HepG2 (cell line): Measurements from ENCODE around the gene CCT3. TPM values are rescaled to one million over a fixed set of nuclear protein-coding genes. Genes with fewer than 3 reads are reported as not detected.

Source experiments
- ARNT2 ChIP-seq: sonication (generic); formaldehyde crosslinking; IDR thresholded peaks from 2 replicates; pipeline ENCODE4 v1.8.0; 2022; ENCODE audit warnings: mild to moderate bottlenecking, low read depth, missing genetic modification reagents, moderate library complexity
- CBFB ChIP-seq: sonication (generic); formaldehyde crosslinking; IDR thresholded peaks from 2 replicates; pipeline ENCODE4 v1.4.0; 2020; ENCODE audit warnings: missing genetic modification reagents
- EP300 ChIP-seq, 3 experiments: sonication (generic) in 1 of 3; formaldehyde crosslinking in 1 of 3; IDR thresholded peaks; 2 replicates each; pipeline versions ENCODE4 v1.5.1 to v1.6.1; 2011 to 2020; ENCODE audit warnings: low read depth in 2 of 3, low read length in 2 of 3, borderline replicate concordance in 1 of 3, improper control_type of control experiment in 1 of 3, mild to moderate bottlenecking in 1 of 3, missing genetic modification reagents in 1 of 3, moderate library complexity in 1 of 3
- GATAD2A ChIP-seq: IDR thresholded peaks from 2 replicates; pipeline ENCODE4 v1.6.1; 2016
- GTF2F1 ChIP-seq: fragments of 150-350 bp; IDR thresholded peaks from 2 replicates; pipeline ENCODE4 v1.6.1; 2014; ENCODE audit warnings: low read length
- NR2C2 ChIP-seq: sonication (generic); formaldehyde crosslinking; IDR thresholded peaks from 2 replicates; pipeline ENCODE4 v1.4.0; 2020; ENCODE audit warnings: missing genetic modification reagents, mild to moderate bottlenecking, moderate library complexity, borderline replicate concordance
- YEATS2 ChIP-seq: sonication (generic); formaldehyde crosslinking; IDR thresholded peaks from 2 replicates; pipeline ENCODE4 v1.4.0; 2020; ENCODE audit warnings: missing genetic modification reagents, borderline replicate concordance
- ZFP41 ChIP-seq: sonication (generic); formaldehyde crosslinking; IDR thresholded peaks from 2 replicates; pipeline ENCODE4 v1.4.0; 2020; ENCODE audit warnings: mild to moderate bottlenecking, missing genetic modification reagents, borderline replicate concordance
- ZKSCAN1 ChIP-seq: fragments of 150-350 bp; IDR thresholded peaks from 2 replicates; pipeline ENCODE4 v1.6.1; 2014; ENCODE audit warnings: low read length
- ZNF292 ChIP-seq: sonication (generic); formaldehyde crosslinking; IDR thresholded peaks from 2 replicates; pipeline ENCODE4 v1.8.1; 2022; ENCODE audit warnings: mild to moderate bottlenecking, low read depth, missing genetic modification reagents, borderline replicate concordance
- ZNF367 ChIP-seq: sonication (generic); formaldehyde crosslinking; IDR thresholded peaks from 2 replicates; pipeline ENCODE4 v1.4.0; 2020; ENCODE audit warnings: missing genetic modification reagents, borderline replicate concordance
- ZNF644 ChIP-seq: IDR thresholded peaks from 2 replicates; pipeline ENCODE4 v1.6.1; 2016; ENCODE audit warnings: low read depth
- ZNF709 ChIP-seq: sonication (generic); formaldehyde crosslinking; IDR thresholded peaks from 2 replicates; pipeline ENCODE4 v1.5.0; 2020; ENCODE audit warnings: mild to moderate bottlenecking, missing genetic modification reagents
- ZNF761 ChIP-seq: sonication (generic); formaldehyde crosslinking; conservative IDR thresholded peaks from 2 replicates; pipeline ENCODE4 v1.4.0; 2020; ENCODE audit warnings: mild to moderate bottlenecking, missing genetic modification reagents
- ZNF782 ChIP-seq: sonication (generic); formaldehyde crosslinking; IDR thresholded peaks from 2 replicates; pipeline ENCODE4 v1.4.0; 2020; ENCODE audit warnings: missing genetic modification reagents, mild to moderate bottlenecking, borderline replicate concordance
- polyA plus RNA-seq, 8 experiments: library from polyadenylated mRNA; depleted of rRNA in 3 of 8; stranded (reverse) in 7 of 8; unstranded in 1 of 8; fragments of >200 nt; fragmentation: Illumina TruSeq in 4 of 8; extraction: Trizol in 4 of 8; gene quantifications; 2 replicates each; pipeline versions ENCODE4 v1.2.1 to v1.2.3, GENCODE V29; 2011 to 2016; ENCODE audit warnings: low read depth in 4 of 8, missing spikeins in 1 of 8, mixed read lengths in 1 of 8; ENCODE audit not compliant: insufficient read depth in 1 of 8
- total RNA-seq, 5 experiments: library from RNA; depleted of rRNA; stranded (reverse); fragments of >200 nt; fragmentation: Illumina TruSeq; extraction: Trizol; gene quantifications; 2 replicates each; pipeline ENCODE4 v1.2.3, GENCODE V29; 2016; ENCODE audit warnings: low read depth in 1 of 5
- TF ChIP-seq, protein P1 (sequence below): sonication (generic); formaldehyde crosslinking; conservative IDR thresholded peaks from 2 replicates; pipeline ENCODE4 v1.4.0; 2020; ENCODE audit warnings: missing genetic modification reagents
- TF ChIP-seq, protein P2 (sequence below): sonication (generic); formaldehyde crosslinking; IDR thresholded peaks from 2 replicates; pipeline ENCODE4 v1.4.0; 2020; ENCODE audit warnings: low read depth, mild to moderate bottlenecking, missing genetic modification reagents
- TF ChIP-seq, protein P3 (sequence below): sonication (generic); formaldehyde crosslinking; IDR thresholded peaks from 2 replicates; pipeline ENCODE4 v1.4.0; 2020; ENCODE audit warnings: missing genetic modification reagents, mild to moderate bottlenecking, borderline replicate concordance
- TF ChIP-seq, protein P4 (sequence below): sonication (generic); formaldehyde crosslinking; IDR thresholded peaks from 2 replicates; pipeline ENCODE4 v1.4.0; 2020; ENCODE audit warnings: mild to moderate bottlenecking, missing genetic modification reagents
- TF ChIP-seq, protein P5 (sequence below): sonication (generic); formaldehyde crosslinking; IDR thresholded peaks from 2 replicates; pipeline ENCODE4 v1.8.0; 2022; ENCODE audit warnings: mild to moderate bottlenecking, missing genetic modification reagents
- TF ChIP-seq, protein P6 (sequence below): sonication (generic); formaldehyde crosslinking; IDR thresholded peaks from 2 replicates; pipeline ENCODE4 v1.5.1; 2020; ENCODE audit warnings: missing genetic modification reagents, mild to moderate bottlenecking, borderline replicate concordance

Gene CCT3
- total and polyA plus RNA-seq, 2 of the 13 experiments (the other 11 are each of a cell fraction or from before 2014, with no cell fraction given): 319 to 615 TPM

DNA sequence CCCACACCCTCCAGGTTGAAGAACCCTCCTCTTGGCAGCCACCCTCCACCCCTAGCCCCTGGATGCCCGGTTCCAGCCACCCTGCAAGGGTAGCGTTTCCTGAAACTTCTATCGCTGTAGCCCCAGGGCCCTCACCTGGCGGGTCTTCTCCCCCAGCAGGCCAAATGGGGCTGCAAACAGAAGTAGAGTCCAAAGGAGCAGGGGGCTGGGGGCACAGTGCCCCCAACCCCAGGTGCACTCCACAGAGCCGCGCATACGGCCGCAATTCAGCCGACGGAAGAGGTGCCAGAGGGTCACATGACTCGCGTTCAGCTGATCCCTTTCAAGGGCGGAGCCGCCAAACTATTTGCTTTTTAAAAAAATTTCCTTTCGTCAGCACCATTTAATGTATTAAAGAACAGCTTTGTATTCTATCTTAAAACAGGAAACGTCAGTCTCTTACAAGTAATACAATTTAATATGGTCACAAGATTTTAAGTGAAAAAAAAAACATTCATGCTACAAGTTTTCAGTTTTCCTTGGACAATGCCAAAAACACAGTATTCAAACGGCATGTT lies 42.6 kb downstream of the CCT3 start, which contains the start of gene GLMP (continued):
- TF ChIP-seq ZNF761 (CRISPR knock-in tag) (peak; percentile 62; the same call in 1 of the 2 replicates), EP300 (IDR thresholded peaks at IDR 0.05; ENCODE audit: low read depth in 2 of 2, low read length in 2 of 2) (0 out of 4 replicates have a peak, but pooled peaks of 1 of the 2 experiments have one; percentile 14), EP300 (CRISPR knock-in tag; IDR thresholded peaks at IDR 0.05; ENCODE audit: borderline replicate concordance) (no peak), ZNF644 (CRISPR knock-in tag) (no peak), NR2C2 (CRISPR knock-in tag) (no peak), GATAD2A (CRISPR knock-in tag) (peak; percentile 32; the same call in 1 of the 2 replicates), YEATS2 (peak; percentile 82; the same call in 1 of the 2 replicates), ZNF782 (CRISPR knock-in tag) (no peak), ZKSCAN1 (no peak), ZNF292 (CRISPR knock-in tag) (no peak), ZFP41 (CRISPR knock-in tag) (no peak), ZNF367 (CRISPR knock-in tag) (no peak), ARNT2 (no peak), GTF2F1 (no peak), CBFB (CRISPR knock-in tag) (no peak), ZNF709 (CRISPR knock-in tag) (no peak)
- TF ChIP-seq, protein P1, sequence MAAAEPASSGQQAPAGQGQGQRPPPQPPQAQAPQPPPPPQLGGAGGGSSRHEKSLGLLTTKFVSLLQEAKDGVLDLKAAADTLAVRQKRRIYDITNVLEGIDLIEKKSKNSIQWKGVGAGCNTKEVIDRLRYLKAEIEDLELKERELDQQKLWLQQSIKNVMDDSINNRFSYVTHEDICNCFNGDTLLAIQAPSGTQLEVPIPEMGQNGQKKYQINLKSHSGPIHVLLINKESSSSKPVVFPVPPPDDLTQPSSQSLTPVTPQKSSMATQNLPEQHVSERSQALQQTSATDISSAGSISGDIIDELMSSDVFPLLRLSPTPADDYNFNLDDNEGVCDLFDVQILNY: no peak
- TF ChIP-seq, protein P2, sequence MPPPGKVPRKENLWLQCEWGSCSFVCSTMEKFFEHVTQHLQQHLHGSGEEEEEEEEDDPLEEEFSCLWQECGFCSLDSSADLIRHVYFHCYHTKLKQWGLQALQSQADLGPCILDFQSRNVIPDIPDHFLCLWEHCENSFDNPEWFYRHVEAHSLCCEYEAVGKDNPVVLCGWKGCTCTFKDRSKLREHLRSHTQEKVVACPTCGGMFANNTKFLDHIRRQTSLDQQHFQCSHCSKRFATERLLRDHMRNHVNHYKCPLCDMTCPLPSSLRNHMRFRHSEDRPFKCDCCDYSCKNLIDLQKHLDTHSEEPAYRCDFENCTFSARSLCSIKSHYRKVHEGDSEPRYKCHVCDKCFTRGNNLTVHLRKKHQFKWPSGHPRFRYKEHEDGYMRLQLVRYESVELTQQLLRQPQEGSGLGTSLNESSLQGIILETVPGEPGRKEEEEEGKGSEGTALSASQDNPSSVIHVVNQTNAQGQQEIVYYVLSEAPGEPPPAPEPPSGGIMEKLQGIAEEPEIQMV (CRISPR knock-in tag): no peak
- TF ChIP-seq, protein P3, sequence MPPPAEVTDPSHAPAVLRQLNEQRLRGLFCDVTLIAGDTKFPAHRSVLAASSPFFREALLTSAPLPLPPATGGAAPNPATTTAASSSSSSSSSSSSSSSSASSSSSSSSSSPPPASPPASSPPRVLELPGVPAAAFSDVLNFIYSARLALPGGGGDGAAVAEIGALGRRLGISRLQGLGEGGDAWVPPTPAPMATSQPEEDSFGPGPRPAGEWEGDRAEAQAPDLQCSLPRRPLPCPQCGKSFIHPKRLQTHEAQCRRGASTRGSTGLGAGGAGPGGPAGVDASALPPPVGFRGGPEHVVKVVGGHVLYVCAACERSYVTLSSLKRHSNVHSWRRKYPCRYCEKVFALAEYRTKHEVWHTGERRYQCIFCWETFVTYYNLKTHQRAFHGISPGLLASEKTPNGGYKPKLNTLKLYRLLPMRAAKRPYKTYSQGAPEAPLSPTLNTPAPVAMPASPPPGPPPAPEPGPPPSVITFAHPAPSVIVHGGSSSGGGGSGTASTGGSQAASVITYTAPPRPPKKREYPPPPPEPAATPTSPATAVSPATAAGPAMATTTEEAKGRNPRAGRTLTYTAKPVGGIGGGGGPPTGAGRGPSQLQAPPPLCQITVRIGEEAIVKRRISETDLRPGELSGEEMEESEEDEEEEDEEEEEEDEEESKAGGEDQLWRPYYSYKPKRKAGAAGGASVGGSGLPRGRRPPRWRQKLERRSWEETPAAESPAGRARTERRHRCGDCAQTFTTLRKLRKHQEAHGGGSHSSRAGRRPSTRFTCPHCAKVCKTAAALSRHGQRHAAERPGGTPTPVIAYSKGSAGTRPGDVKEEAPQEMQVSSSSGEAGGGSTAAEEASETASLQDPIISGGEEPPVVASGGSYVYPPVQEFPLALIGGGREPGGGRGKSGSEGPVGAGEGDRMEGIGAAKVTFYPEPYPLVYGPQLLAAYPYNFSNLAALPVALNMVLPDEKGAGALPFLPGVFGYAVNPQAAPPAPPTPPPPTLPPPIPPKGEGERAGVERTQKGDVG: no peak
- TF ChIP-seq, protein P4, sequence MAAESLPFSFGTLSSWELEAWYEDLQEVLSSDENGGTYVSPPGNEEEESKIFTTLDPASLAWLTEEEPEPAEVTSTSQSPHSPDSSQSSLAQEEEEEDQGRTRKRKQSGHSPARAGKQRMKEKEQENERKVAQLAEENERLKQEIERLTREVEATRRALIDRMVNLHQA: no peak; the same call in 1 of the 2 replicates
- TF ChIP-seq, protein P5, sequence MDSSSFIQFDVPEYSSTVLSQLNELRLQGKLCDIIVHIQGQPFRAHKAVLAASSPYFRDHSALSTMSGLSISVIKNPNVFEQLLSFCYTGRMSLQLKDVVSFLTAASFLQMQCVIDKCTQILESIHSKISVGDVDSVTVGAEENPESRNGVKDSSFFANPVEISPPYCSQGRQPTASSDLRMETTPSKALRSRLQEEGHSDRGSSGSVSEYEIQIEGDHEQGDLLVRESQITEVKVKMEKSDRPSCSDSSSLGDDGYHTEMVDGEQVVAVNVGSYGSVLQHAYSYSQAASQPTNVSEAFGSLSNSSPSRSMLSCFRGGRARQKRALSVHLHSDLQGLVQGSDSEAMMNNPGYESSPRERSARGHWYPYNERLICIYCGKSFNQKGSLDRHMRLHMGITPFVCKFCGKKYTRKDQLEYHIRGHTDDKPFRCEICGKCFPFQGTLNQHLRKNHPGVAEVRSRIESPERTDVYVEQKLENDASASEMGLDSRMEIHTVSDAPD (CRISPR knock-in tag): no peak
- TF ChIP-seq, protein P6, sequence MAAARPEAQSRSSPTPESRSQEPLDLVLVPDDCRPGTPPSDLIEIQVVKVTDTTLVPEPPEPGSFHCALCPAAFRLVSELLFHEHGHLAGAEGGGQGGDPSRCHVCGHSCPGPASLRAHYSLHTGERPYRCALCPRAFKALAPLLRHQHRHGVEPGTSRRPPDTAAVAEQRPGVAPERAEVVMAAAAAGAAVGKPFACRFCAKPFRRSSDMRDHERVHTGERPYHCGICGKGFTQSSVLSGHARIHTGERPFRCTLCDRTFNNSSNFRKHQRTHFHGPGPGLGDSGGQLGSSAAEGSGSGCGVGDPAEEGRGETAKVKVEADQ (CRISPR knock-in tag): no peak
